ENCODE results near the gene MYH14. TPM values are rescaled to one million over a fixed set of nuclear protein-coding genes. Genes with fewer than 3 reads are reported as not detected.

MYH14 gene
- total and polyA plus RNA-seq, 9 of the 15 experiments (the other 6 are each of a cell fraction or from before 2014, with no cell fraction given), result 0.04 to 0.86 (median 0.19) TPM; not detected in 2

- Histone ChIP-seq H3K79me2 (ENCODE audit: control insufficient read depth, insufficient read depth, low read length) (no peaks in the 10 kb centered on the region), H3K4me3 (no peak overlapping the region), H2AFZ (ENCODE audit: low read depth, low read length) (no peak overlapping the region), H3K9ac (ENCODE audit: insufficient read depth in 1 of 2, low read depth in 2 of 2, low read length in 2 of 2) (no peak overlapping the region), H3K27me3 (ENCODE audit: control insufficient read depth in 2 of 2, insufficient read depth in 2 of 2, low read length in 2 of 2) (peaks cover 7 to 63% of the 10 kb centered on the region in 2 experiments), H3K9me1 (ENCODE audit: control insufficient read depth, insufficient read depth, low read length) (no peaks in the 10 kb centered on the region), H4K20me1 (replicated peaks; ENCODE audit: control insufficient read depth, insufficient read depth, low read length) (0 out of 2 replicates have a peak, but pooled peaks cover 9% of the 10 kb centered on the region), H3K27ac (ENCODE audit: extremely low read depth, low read depth, low read length) (no peak overlapping the region), H3K9me3 (replicated peaks; ENCODE audit: control insufficient read depth, insufficient read depth, low read depth, low read length) (peaks cover 8% of the 10 kb centered on the region), H3K4me2 (ENCODE audit: insufficient read depth, low read length) (no peak overlapping the region), H3K4me1 (replicated peaks in 1 of 2; ENCODE audit: control insufficient read depth in 2 of 2, insufficient read depth in 2 of 2, low read length in 2 of 2) (peaks cover 0 to 18% of the 10 kb centered on the region in 2 experiments; a peak in 3 of 5 replicates), H3K36me3 (ENCODE audit: control insufficient read depth, insufficient read depth, low read length) (no peaks in the 10 kb centered on the region)
- in situ Hi-C loops (cut with MboI) (no loop called here), intact Hi-C loops (cut with micrococcal nuclease) (no loop called here)
- ChIA-PET CTCF (ENCODE audit: low intra/inter-chr PET ratio) (no interaction called here), POLR2A (interaction anchor here (0.6 kb wide), 1 partner anchor 80 kb away, joined by 3 read pairs; no protein-coding TSS in a partner anchor)
- DNase-seq (ENCODE audit: extremely low read depth in 1 of 4, low spot score in 3 of 4), result peak in 2 of 4 experiments; percentile 49 to 61
- peak; percentile 67; the same call in 1 of the 3 replicates for ATAC-seq
- TF ChIP-seq MIER1 (IDR thresholded peaks at IDR 0.05; ENCODE audit: low read depth), result no peak
- no peak for TF ChIP-seq RFX7 (CRISPR knock-in tag; IDR thresholded peaks at IDR 0.05)
- TF ChIP-seq, protein P1, sequence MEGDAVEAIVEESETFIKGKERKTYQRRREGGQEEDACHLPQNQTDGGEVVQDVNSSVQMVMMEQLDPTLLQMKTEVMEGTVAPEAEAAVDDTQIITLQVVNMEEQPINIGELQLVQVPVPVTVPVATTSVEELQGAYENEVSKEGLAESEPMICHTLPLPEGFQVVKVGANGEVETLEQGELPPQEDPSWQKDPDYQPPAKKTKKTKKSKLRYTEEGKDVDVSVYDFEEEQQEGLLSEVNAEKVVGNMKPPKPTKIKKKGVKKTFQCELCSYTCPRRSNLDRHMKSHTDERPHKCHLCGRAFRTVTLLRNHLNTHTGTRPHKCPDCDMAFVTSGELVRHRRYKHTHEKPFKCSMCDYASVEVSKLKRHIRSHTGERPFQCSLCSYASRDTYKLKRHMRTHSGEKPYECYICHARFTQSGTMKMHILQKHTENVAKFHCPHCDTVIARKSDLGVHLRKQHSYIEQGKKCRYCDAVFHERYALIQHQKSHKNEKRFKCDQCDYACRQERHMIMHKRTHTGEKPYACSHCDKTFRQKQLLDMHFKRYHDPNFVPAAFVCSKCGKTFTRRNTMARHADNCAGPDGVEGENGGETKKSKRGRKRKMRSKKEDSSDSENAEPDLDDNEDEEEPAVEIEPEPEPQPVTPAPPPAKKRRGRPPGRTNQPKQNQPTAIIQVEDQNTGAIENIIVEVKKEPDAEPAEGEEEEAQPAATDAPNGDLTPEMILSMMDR (IDR thresholded peaks at IDR 0.05 in 2 of 3, conservative IDR thresholded peaks at IDR 0.05 in 1 of 3; ENCODE audit: insufficient read depth in 2 of 3, low read depth in 1 of 3, low read length in 3 of 3), result peak; percentile 22 to 43 (median 27); a peak in 3 of 6 replicates
- 0% methylated on average over 5 of the region's 6 CpGs for WGBS (ENCODE audit: insufficient coverage, low coverage, missing lambda C conversion rate)
- no peak for FAIRE-seq
- BruUV-seq (replicated peaks), result no TSS peak
Measured at GRCh38 chr19:50290011-50290410, 86.6 kb downstream of the MYH14 start.

Data from K562 (cell line).